Cardiac muscle cell (in vitro differentiated cells and primary cell): ENCODE data around the gene POLR3B. TPM values are rescaled to one million over a fixed set of nuclear protein-coding genes. Genes with fewer than 3 reads are reported as not detected.
A peak's percentile ranks its signal among the peaks of the same experiment; 100 is the strongest.

ENCODE experiments used
- DNase-seq, 2 donors: peaks; one replicate each; pipeline versions ENCODE4 v3.0.0 to v3.0.0-alpha.2; 2010 to 2017; ENCODE audit warnings: low read depth in 1 of 2, low spot score in 1 of 2
- H3K27ac ChIP-seq: fragments of 200-600 bp; sonication (generic); 2 replicates; pipeline ENCODE4 v1.5.1; 2016
- H3K27me3 ChIP-seq: fragments of 200-600 bp; sonication (generic); 2 replicates; pipeline ENCODE4 v1.6.0; 2016; ENCODE audit warnings: control low read depth
- H3K36me3 ChIP-seq: fragments of 200-600 bp; sonication (generic); 2 replicates; pipeline ENCODE4 v1.5.1; 2016; ENCODE audit warnings: control low read depth
- H3K4me1 ChIP-seq: fragments of 200-600 bp; sonication (generic); 2 replicates; pipeline ENCODE4 v1.8.1; 2017; ENCODE audit warnings: low read depth, mild to moderate bottlenecking, mixed run types
- H3K4me3 ChIP-seq: fragments of 200-600 bp; sonication (generic); 2 replicates; pipeline ENCODE4 v1.5.1; 2016; ENCODE audit warnings: mild to moderate bottlenecking
- H3K9me3 ChIP-seq: fragments of 200-600 bp; sonication (generic); 2 replicates; pipeline ENCODE4 v1.5.1; 2017; ENCODE audit warnings: low read depth, mild to moderate bottlenecking, control low read depth
- CTCF ChIP-seq: IDR thresholded peaks from 2 replicates; pipeline ENCODE4 v1.5.1; 2012; ENCODE audit warnings: low read depth, mild to moderate bottlenecking, low read length
- polyA plus RNA-seq: library from polyadenylated mRNA; unstranded; fragments of >200 nt; fragmentation: Nextera tagmentation; extraction: Ambion mirVana; gene quantifications from 2 replicates; pipeline ENCODE4 v1.2.1, GENCODE V29; 2016
- total RNA-seq: library from RNA; depleted of rRNA; stranded (reverse); fragments of >200 nt; gene quantifications from 2 replicates; pipeline ENCODE4 v1.2.3, GENCODE V29; 2016

POLR3B gene
- total and polyA plus RNA-seq, 2 experiments from 2014 or later: 8.5 to 10.7 TPM

- no peak for TF ChIP-seq CTCF
- Histone ChIP-seq H3K9me3 (no peaks in the 10 kb centered on the region), H3K27me3 (no peaks in the 10 kb centered on the region), H3K36me3 (peaks cover 17% of the 10 kb centered on the region), H3K4me3 (no peak overlapping the region), H3K27ac (no peak overlapping the region), H3K4me1 (peaks cover 9% of the 10 kb centered on the region)
- no peak for DNase-seq
These were observed 77.0 kb downstream of the POLR3B start for GRCh38 chr12:106434526-106434925.

GRCh38 chr12:106436164-106436563 is 78.6 kb downstream of the POLR3B start:
- peak in 1 of 2 donors; percentile 30 for DNase-seq
- Histone ChIP-seq H3K9me3 (no peaks in the 10 kb centered on the region), H3K27me3 (no peaks in the 10 kb centered on the region), H3K36me3 (peaks cover 17% of the 10 kb centered on the region), H3K27ac (no peak overlapping the region), H3K4me1 (peaks cover 9% of the 10 kb centered on the region), H3K4me3 (no peak overlapping the region)
- no peak for TF ChIP-seq CTCF

- no peak for DNase-seq
- Histone ChIP-seq H3K9me3 (no peaks in the 10 kb centered on the region), H3K4me3 (no peak overlapping the region), H3K4me1 (no peaks in the 10 kb centered on the region), H3K27ac (no peak overlapping the region), H3K27me3 (no peaks in the 10 kb centered on the region), H3K36me3 (peaks cover 4% of the 10 kb centered on the region)
- no peak for TF ChIP-seq CTCF
These were observed 85.0 kb downstream of the POLR3B start for GRCh38 chr12:106442575-106442974.

GRCh38 chr12:106445053-106445452 is 87.5 kb downstream of the POLR3B start:
- Histone ChIP-seq H3K9me3 (no peaks in the 10 kb centered on the region), H3K4me3 (no peak overlapping the region), H3K4me1 (no peaks in the 10 kb centered on the region), H3K27ac (no peak overlapping the region), H3K27me3 (no peaks in the 10 kb centered on the region), H3K36me3 (peaks cover 6% of the 10 kb centered on the region)
- DNase-seq: no peak
- TF ChIP-seq CTCF: no peak

GRCh38 chr12:106445959-106446358 is 88.4 kb downstream of the POLR3B start:
- H3K27ac ChIP-seq: no peak overlapping the region
- TF ChIP-seq CTCF: no peak
- no peak for DNase-seq

More at GRCh38 chr12:106445959-106446358, 88.4 kb downstream of the POLR3B start:
- H3K4me1 ChIP-seq: no peaks in the 10 kb centered on the region
- no peaks in the 10 kb centered on the region for H3K9me3 ChIP-seq
- peaks cover 6% of the 10 kb centered on the region for H3K36me3 ChIP-seq
- no peak overlapping the region for H3K4me3 ChIP-seq
- no peaks in the 10 kb centered on the region for H3K27me3 ChIP-seq
